Fibroblast of lung (primary cell): ENCODE measurements around the gene MKRN1. TPM values are rescaled to one million over a fixed set of nuclear protein-coding genes. Genes with fewer than 3 reads are reported as not detected.
A peak's percentile ranks its signal among the peaks of the same experiment; 100 is the strongest.

Experiments used
- DNase-seq, 2 donors: peaks; one replicate each; pipeline versions ENCODE4 v3.0.0 to v3.0.0-alpha.2; 2010; ENCODE audit warnings: low read depth in 2 of 2
- H2AFZ ChIP-seq: 2 replicates; pipeline ENCODE4 v1.5.1; 2012; ENCODE audit warnings: low read length, control low read depth, inconsistent platforms
- H3K27ac ChIP-seq: 2 replicates; pipeline ENCODE4 v1.5.1; 2011; ENCODE audit warnings: low read length, control low read depth; ENCODE audit not compliant: insufficient read depth
- H3K27me3 ChIP-seq: 2 replicates; pipeline ENCODE4 v1.5.1; 2011; ENCODE audit warnings: mild to moderate bottlenecking, low read length; ENCODE audit not compliant: control insufficient read depth, insufficient read depth
- H3K36me3 ChIP-seq: 2 replicates; pipeline ENCODE4 v1.5.1; 2011; ENCODE audit warnings: low read length; ENCODE audit not compliant: control insufficient read depth, insufficient read depth
- H3K4me1 ChIP-seq: 2 replicates; pipeline ENCODE4 v1.5.1; 2011; ENCODE audit warnings: low read length; ENCODE audit not compliant: control insufficient read depth, insufficient read depth; ENCODE audit errors: extremely low read depth
- H3K4me2 ChIP-seq: 2 replicates; pipeline ENCODE4 v1.5.1; 2011; ENCODE audit warnings: low read length, control low read depth; ENCODE audit not compliant: insufficient read depth; ENCODE audit errors: extremely low read depth
- H3K4me3 ChIP-seq, 4 experiments: fragments of 200-600 bp in 1 of 4; sonication (generic) in 1 of 4; replicated peaks in 1 of 4; 2 replicates each; pipeline ENCODE4 v1.5.1; 2011 to 2016; ENCODE audit warnings: low read length in 4 of 4, low read depth in 3 of 4, mild to moderate bottlenecking in 3 of 4, control low read depth in 2 of 4, inconsistent platforms in 1 of 4, mixed read lengths in 1 of 4; ENCODE audit not compliant: insufficient read depth in 1 of 4; ENCODE audit errors: control extremely low read depth in 1 of 4
- H3K79me2 ChIP-seq: 2 replicates; pipeline ENCODE4 v1.5.1; 2012; ENCODE audit warnings: mild to moderate bottlenecking, low read length, inconsistent platforms; ENCODE audit not compliant: control insufficient read depth, insufficient read depth
- H3K9ac ChIP-seq: 2 replicates; pipeline ENCODE4 v1.5.1; 2011; ENCODE audit warnings: mild to moderate bottlenecking, low read length, control low read depth; ENCODE audit not compliant: insufficient read depth
- H3K9me3 ChIP-seq: 2 replicates; pipeline ENCODE4 v1.5.1; 2012; ENCODE audit warnings: low read depth, low read length; ENCODE audit not compliant: control insufficient read depth, insufficient read depth
- H4K20me1 ChIP-seq: 2 replicates; pipeline ENCODE4 v1.5.1; 2011; ENCODE audit warnings: low read length; ENCODE audit not compliant: control insufficient read depth, insufficient read depth; ENCODE audit errors: extremely low read depth
- EZH2 ChIP-seq: IDR thresholded peaks from 2 replicates; pipeline ENCODE4 v1.5.1; 2012; ENCODE audit warnings: low read length, control low read depth, mild to moderate bottlenecking; ENCODE audit errors: missing control alignments
- polyA plus RNA-seq, 2 donors: library from polyadenylated mRNA; depleted of rRNA in 1 of 2; stranded (reverse) in 1 of 2; unstranded in 1 of 2; fragments of >200 nt; gene quantifications; 2 replicates each; pipeline ENCODE4 v1.2.1, GENCODE V29; 2011 to 2012; ENCODE audit warnings: missing spikeins in 1 of 2
- total RNA-seq: library from RNA; depleted of rRNA; stranded (reverse); fragments of >200 nt; gene quantifications from 2 replicates; pipeline ENCODE4 v1.2.1, GENCODE V29; 2014
- TF ChIP-seq, protein P1 (sequence below), 2 donors: IDR thresholded peaks in 1 of 2; conservative IDR thresholded peaks in 1 of 2; 1 replicate in 1 of 2; 2 replicates in 1 of 2; pipeline ENCODE4 v1.5.1; 2011 to 2012; ENCODE audit warnings: low read length in 2 of 2, control low read depth in 1 of 2, inconsistent platforms in 1 of 2, low read depth in 1 of 2, mild to moderate bottlenecking in 1 of 2

The MKRN1 gene
- total and polyA plus RNA-seq, 2 donors (not counting 1 experiment from before 2014, with no cell fraction given): 63.5 to 81.9 TPM

DNA sequence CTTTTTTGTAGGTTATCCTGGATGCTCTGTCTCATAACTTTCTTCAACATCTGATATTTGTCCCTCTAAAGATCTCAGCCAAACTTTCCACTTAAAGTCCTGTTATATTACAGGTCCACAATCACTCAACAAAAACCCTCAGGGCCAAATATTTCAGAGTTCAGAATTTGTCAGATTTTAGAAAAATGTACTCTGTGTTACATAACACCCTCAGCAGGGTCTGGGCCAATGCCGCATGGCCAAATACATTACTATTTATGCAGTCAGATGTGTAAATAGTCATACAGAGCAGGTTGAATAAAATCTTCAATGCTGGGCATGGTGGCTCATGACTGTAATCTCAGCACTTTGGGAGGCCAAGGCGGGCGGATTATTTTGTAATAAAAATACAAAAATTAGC lies 63.9 kb downstream of the MKRN1 start:
- H3K79me2 ChIP-seq: no peaks in the 10 kb centered on the region
- TF ChIP-seq, protein P1, sequence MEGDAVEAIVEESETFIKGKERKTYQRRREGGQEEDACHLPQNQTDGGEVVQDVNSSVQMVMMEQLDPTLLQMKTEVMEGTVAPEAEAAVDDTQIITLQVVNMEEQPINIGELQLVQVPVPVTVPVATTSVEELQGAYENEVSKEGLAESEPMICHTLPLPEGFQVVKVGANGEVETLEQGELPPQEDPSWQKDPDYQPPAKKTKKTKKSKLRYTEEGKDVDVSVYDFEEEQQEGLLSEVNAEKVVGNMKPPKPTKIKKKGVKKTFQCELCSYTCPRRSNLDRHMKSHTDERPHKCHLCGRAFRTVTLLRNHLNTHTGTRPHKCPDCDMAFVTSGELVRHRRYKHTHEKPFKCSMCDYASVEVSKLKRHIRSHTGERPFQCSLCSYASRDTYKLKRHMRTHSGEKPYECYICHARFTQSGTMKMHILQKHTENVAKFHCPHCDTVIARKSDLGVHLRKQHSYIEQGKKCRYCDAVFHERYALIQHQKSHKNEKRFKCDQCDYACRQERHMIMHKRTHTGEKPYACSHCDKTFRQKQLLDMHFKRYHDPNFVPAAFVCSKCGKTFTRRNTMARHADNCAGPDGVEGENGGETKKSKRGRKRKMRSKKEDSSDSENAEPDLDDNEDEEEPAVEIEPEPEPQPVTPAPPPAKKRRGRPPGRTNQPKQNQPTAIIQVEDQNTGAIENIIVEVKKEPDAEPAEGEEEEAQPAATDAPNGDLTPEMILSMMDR (conservative IDR thresholded peaks at IDR 0.05 in 1 of 2, IDR thresholded peaks at IDR 0.05 in 1 of 2; ENCODE audit: low read depth in 1 of 2, low read length in 2 of 2): no peak
- no peak for TF ChIP-seq EZH2
- peaks cover 8% of the 10 kb centered on the region for H3K27me3 ChIP-seq
- no peak overlapping the region for H3K4me2 ChIP-seq
- no peak overlapping the region for H2AFZ ChIP-seq
- H3K4me3 ChIP-seq: no peak overlapping the region
- DNase-seq: no peak
- no peaks in the 10 kb centered on the region for H4K20me1 ChIP-seq
- no peak overlapping the region for H3K27ac ChIP-seq
- H3K4me1 ChIP-seq: no peaks in the 10 kb centered on the region
- H3K9ac ChIP-seq: no peak overlapping the region
- no peaks in the 10 kb centered on the region for H3K36me3 ChIP-seq
- H3K9me3 ChIP-seq: no peaks in the 10 kb centered on the region

DNA sequence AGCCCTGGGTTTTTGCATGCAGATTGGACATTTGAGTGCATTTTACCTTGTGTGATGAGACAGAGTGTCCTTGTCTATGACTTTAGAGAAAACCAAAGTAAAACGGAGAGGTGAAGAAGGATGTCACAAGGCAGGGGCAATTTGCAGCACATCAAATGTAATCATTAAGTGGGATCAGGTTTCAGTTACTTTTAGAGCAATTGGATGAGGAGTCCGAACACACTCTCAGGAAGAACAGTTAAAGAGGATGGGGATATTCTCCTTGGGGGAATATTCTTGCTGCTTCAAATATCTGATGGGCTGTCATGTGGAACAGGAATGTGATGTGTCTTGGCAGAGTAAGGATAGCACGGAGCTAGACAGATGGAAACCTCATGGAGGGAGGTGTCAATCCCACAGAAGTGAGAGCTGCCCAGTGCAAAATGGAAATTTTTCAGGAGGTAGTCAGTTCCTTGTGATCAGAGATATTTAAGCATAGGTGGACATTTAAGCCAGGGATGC lies 74.7 kb downstream of the MKRN1 start:
- Histone ChIP-seq H2AFZ (no peak overlapping the region), H3K4me2 (no peak overlapping the region), H3K4me1 (no peaks in the 10 kb centered on the region), H3K36me3 (no peaks in the 10 kb centered on the region), H4K20me1 (no peaks in the 10 kb centered on the region), H3K4me3 (no peak overlapping the region), H3K9ac (no peak overlapping the region), H3K79me2 (no peaks in the 10 kb centered on the region), H3K9me3 (no peaks in the 10 kb centered on the region), H3K27me3 (peaks cover 12% of the 10 kb centered on the region), H3K27ac (no peak overlapping the region)
- TF ChIP-seq, protein P1 (conservative IDR thresholded peaks at IDR 0.05 in 1 of 2, IDR thresholded peaks at IDR 0.05 in 1 of 2; ENCODE audit: low read depth in 1 of 2, low read length in 2 of 2): no peak
- no peak for TF ChIP-seq EZH2
- peak in 1 of 2 donors; percentile 18 for DNase-seq

DNA sequence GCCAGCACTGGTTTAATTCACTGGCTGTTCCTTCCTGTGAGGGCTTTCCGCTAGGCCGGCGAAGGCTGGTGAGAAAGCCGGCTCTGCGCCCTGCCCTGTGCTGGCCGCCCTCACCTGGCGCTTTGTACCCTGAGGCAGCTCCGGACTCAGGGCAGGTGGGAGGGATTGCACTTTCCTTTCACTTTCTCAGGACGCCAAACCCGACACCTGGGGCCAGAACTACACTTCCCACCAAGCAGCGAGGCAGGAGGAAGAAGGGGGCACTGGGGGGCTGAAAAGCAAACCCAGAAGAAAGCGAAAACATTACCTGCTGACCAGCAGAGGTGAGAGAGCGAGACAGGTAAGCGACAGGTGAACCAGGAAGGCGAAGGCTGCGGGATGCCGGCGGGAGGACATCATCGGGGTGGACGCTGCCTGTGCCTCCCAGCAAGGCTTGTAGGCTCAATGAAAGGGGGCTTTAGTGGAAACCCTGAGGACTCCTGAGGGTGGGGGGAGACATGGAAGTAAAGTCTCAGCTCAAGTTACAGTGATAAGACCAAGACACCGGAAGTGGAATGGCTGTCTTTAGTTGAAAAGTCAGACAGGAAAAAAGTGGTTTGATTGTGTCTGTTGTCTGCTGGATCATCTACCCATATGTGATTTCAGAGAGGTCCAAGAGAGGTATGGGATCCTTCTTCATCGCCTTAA lies 75.3 kb downstream of the MKRN1 start, which contains the start of gene RAB19:
Gene RAB19 (plus strand): TSS at position 181 of the 687 bp plus-strand sequence. CDS start 3,589 bp downstream, outside the sequence.
- peak within 1 kb of the TSS in 1 of 4 experiments; percentile 49 for H3K4me3 ChIP-seq
- H3K4me1 ChIP-seq: no peaks in the 10 kb centered on the region
- H3K27me3 ChIP-seq: peaks cover 12% of the 10 kb centered on the region
- H3K9ac ChIP-seq: no peak within 1 kb of the TSS
- H2AFZ ChIP-seq: no peak within 1 kb of the TSS
- H3K4me2 ChIP-seq: peak within 1 kb of the TSS; percentile 46
- no peaks in the 10 kb centered on the region for H3K36me3 ChIP-seq
- TF ChIP-seq EZH2: peak; percentile 75
- TF ChIP-seq, protein P1 (conservative IDR thresholded peaks at IDR 0.05 in 1 of 2, IDR thresholded peaks at IDR 0.05 in 1 of 2; ENCODE audit: low read depth in 1 of 2, low read length in 2 of 2): no peak
- DNase-seq: no peak
- no peak within 1 kb of the TSS for H3K27ac ChIP-seq
- no peaks in the 10 kb centered on the region for H4K20me1 ChIP-seq
- no peaks in the 10 kb centered on the region for H3K9me3 ChIP-seq
- H3K79me2 ChIP-seq: no peaks in the 10 kb centered on the region

Other genes with a start within 250 kb of the MKRN1 start
- 53.5 and 58.0 TPM in 2 replicates for gene SLC37A3, start 81.0 kb downstream of the MKRN1 start, total RNA-seq
- gene SLC37A3, start 81.0 kb downstream of the MKRN1 start, polyA plus RNA-seq: 54.3 and 81.7 TPM in 2 replicates
- not detected in 2 replicates for gene RAB19, start 75.4 kb downstream of the MKRN1 start, total RNA-seq
- not detected in 2 replicates for gene RAB19, start 75.4 kb downstream of the MKRN1 start, polyA plus RNA-seq
- gene DENND2A, start 161.3 kb upstream of the MKRN1 start, total RNA-seq: 39.0 and 40.8 TPM in 2 replicates
- 25.8 and 30.6 TPM in 2 replicates for gene DENND2A, start 161.3 kb upstream of the MKRN1 start, polyA plus RNA-seq
- 24.9 and 37.5 TPM in 2 replicates for gene ADCK2, start 193.4 kb upstream of the MKRN1 start, total RNA-seq
- gene ADCK2, start 193.4 kb upstream of the MKRN1 start, polyA plus RNA-seq: 7.1 and 9.5 TPM in 2 replicates
- 44.9 and 116 TPM in 2 replicates for gene NDUFB2, start 217.2 kb upstream of the MKRN1 start, total RNA-seq
- 283 and 307 TPM in 2 replicates for gene NDUFB2, start 217.2 kb upstream of the MKRN1 start, polyA plus RNA-seq